Measurements from ENCODE around the gene ZNF331.

Gene ZNF331

GRCh38 chr19:53576941-53577653 is 39.2 kb downstream of the ZNF331 start:
- no peak overlapping the region for H3K4me3 ChIP-seq (ENCODE audit: low read depth, low read length)
- H3K27ac ChIP-seq (ENCODE audit: low read depth, low read length) = no peak overlapping the region
- H3K9me3 ChIP-seq (ENCODE audit: control insufficient read depth, insufficient read depth, low read length) = peaks cover 24% of the 10 kb centered on the region
- no peaks in the 10 kb centered on the region for H3K27me3 ChIP-seq (ENCODE audit: control insufficient read depth, insufficient read depth, low read length)
- no peak overlapping the region for H3K9ac ChIP-seq (ENCODE audit: low read depth, low read length)
- no peaks in the 10 kb centered on the region; the same call in 1 of the 2 replicates for H3K4me1 ChIP-seq (ENCODE audit: control insufficient read depth, insufficient read depth, low read length)
- H3K36me3 ChIP-seq (ENCODE audit: control insufficient read depth, insufficient read depth, low read length) = peaks cover 75% of the 10 kb centered on the region

GRCh38 chr19:53577968-53578367 is 40.0 kb downstream of the ZNF331 start:
- H3K4me3 ChIP-seq (ENCODE audit: low read depth, low read length) = no peak overlapping the region
- peaks cover 67% of the 10 kb centered on the region for H3K36me3 ChIP-seq (ENCODE audit: control insufficient read depth, insufficient read depth, low read length)
- H3K4me1 ChIP-seq (ENCODE audit: control insufficient read depth, insufficient read depth, low read length) = no peaks in the 10 kb centered on the region; the same call in 1 of the 2 replicates
- H3K27ac ChIP-seq (ENCODE audit: low read depth, low read length) = no peak overlapping the region
- no peak overlapping the region for H3K9ac ChIP-seq (ENCODE audit: low read depth, low read length)
- no peaks in the 10 kb centered on the region for H3K27me3 ChIP-seq (ENCODE audit: control insufficient read depth, insufficient read depth, low read length)
- H3K9me3 ChIP-seq (ENCODE audit: control insufficient read depth, insufficient read depth, low read length) = peaks cover 24% of the 10 kb centered on the region

- Histone ChIP-seq H3K4me1 (ENCODE audit: control insufficient read depth, insufficient read depth, low read length) (no peaks in the 10 kb centered on the region; the same call in 1 of the 2 replicates), H3K27ac (ENCODE audit: low read depth, low read length) (no peak overlapping the region), H3K36me3 (ENCODE audit: control insufficient read depth, insufficient read depth, low read length) (peaks cover 53% of the 10 kb centered on the region), H3K4me3 (ENCODE audit: low read depth, low read length) (no peak overlapping the region), H3K27me3 (ENCODE audit: control insufficient read depth, insufficient read depth, low read length) (no peaks in the 10 kb centered on the region), H3K9me3 (ENCODE audit: control insufficient read depth, insufficient read depth, low read length) (peaks cover 21% of the 10 kb centered on the region), H3K9ac (ENCODE audit: low read depth, low read length) (no peak overlapping the region)
Observed at GRCh38 chr19:53579518-53579917, 41.6 kb downstream of the ZNF331 start.

- Histone ChIP-seq H3K4me3 (ENCODE audit: low read depth, low read length) (no peak overlapping the region), H3K36me3 (ENCODE audit: control insufficient read depth, insufficient read depth, low read length) (peaks cover 39% of the 10 kb centered on the region), H3K27ac (ENCODE audit: low read depth, low read length) (peak overlapping the region; percentile 12), H3K4me1 (ENCODE audit: control insufficient read depth, insufficient read depth, low read length) (no peaks in the 10 kb centered on the region; the same call in 1 of the 2 replicates), H3K27me3 (ENCODE audit: control insufficient read depth, insufficient read depth, low read length) (no peaks in the 10 kb centered on the region), H3K9ac (ENCODE audit: low read depth, low read length) (no peak overlapping the region), H3K9me3 (ENCODE audit: control insufficient read depth, insufficient read depth, low read length) (peaks cover 19% of the 10 kb centered on the region)
Observed at GRCh38 chr19:53580871-53581835, 43.2 kb downstream of the ZNF331 start.

- Histone ChIP-seq H3K27me3 (ENCODE audit: control insufficient read depth, insufficient read depth, low read length) (no peaks in the 10 kb centered on the region), H3K36me3 (ENCODE audit: control insufficient read depth, insufficient read depth, low read length) (peaks cover 32% of the 10 kb centered on the region), H3K4me3 (ENCODE audit: low read depth, low read length) (no peak overlapping the region), H3K9me3 (ENCODE audit: control insufficient read depth, insufficient read depth, low read length) (peaks cover 12% of the 10 kb centered on the region), H3K4me1 (ENCODE audit: control insufficient read depth, insufficient read depth, low read length) (no peaks in the 10 kb centered on the region; the same call in 1 of the 2 replicates), H3K27ac (ENCODE audit: low read depth, low read length) (peak overlapping the region; percentile 12), H3K9ac (ENCODE audit: low read depth, low read length) (no peak overlapping the region)
Observed at GRCh38 chr19:53581871-53582279, 43.9 kb downstream of the ZNF331 start.

- Histone ChIP-seq H3K27ac (ENCODE audit: low read depth, low read length) (no peak overlapping the region), H3K9me3 (ENCODE audit: control insufficient read depth, insufficient read depth, low read length) (no peaks in the 10 kb centered on the region), H3K4me1 (ENCODE audit: control insufficient read depth, insufficient read depth, low read length) (no peaks in the 10 kb centered on the region; the same call in 1 of the 2 replicates), H3K36me3 (ENCODE audit: control insufficient read depth, insufficient read depth, low read length) (peaks cover 19% of the 10 kb centered on the region), H3K9ac (ENCODE audit: low read depth, low read length) (no peak overlapping the region), H3K4me3 (ENCODE audit: low read depth, low read length) (no peak overlapping the region), H3K27me3 (ENCODE audit: control insufficient read depth, insufficient read depth, low read length) (no peaks in the 10 kb centered on the region)
Observed at GRCh38 chr19:53583181-53583580, 45.2 kb downstream of the ZNF331 start.

GRCh38 chr19:53586277-53586691 is 48.3 kb downstream of the ZNF331 start:
- Histone ChIP-seq H3K9ac (ENCODE audit: low read depth, low read length) (no peak overlapping the region), H3K27me3 (ENCODE audit: control insufficient read depth, insufficient read depth, low read length) (no peaks in the 10 kb centered on the region), H3K9me3 (ENCODE audit: control insufficient read depth, insufficient read depth, low read length) (no peaks in the 10 kb centered on the region), H3K27ac (ENCODE audit: low read depth, low read length) (no peak overlapping the region), H3K36me3 (ENCODE audit: control insufficient read depth, insufficient read depth, low read length) (no peaks in the 10 kb centered on the region), H3K4me1 (ENCODE audit: control insufficient read depth, insufficient read depth, low read length) (no peaks in the 10 kb centered on the region; the same call in 1 of the 2 replicates), H3K4me3 (ENCODE audit: low read depth, low read length) (no peak overlapping the region)

GRCh38 chr19:53594811-53595509 is 57.0 kb downstream of the ZNF331 start:
- H3K4me1 ChIP-seq (ENCODE audit: control insufficient read depth, insufficient read depth, low read length) = peaks cover 22% of the 10 kb centered on the region
- H3K4me3 ChIP-seq (ENCODE audit: low read depth, low read length) = no peak overlapping the region
- no peaks in the 10 kb centered on the region for H3K9me3 ChIP-seq (ENCODE audit: control insufficient read depth, insufficient read depth, low read length)
- no peaks in the 10 kb centered on the region for H3K27me3 ChIP-seq (ENCODE audit: control insufficient read depth, insufficient read depth, low read length)
- no peaks in the 10 kb centered on the region for H3K36me3 ChIP-seq (ENCODE audit: control insufficient read depth, insufficient read depth, low read length)
- peak overlapping the region; percentile 88 for H3K9ac ChIP-seq (ENCODE audit: low read depth, low read length)
- peak overlapping the region; percentile 100 for H3K27ac ChIP-seq (ENCODE audit: low read depth, low read length)

GRCh38 chr19:53595510-53595867 is 57.5 kb downstream of the ZNF331 start:
- peak overlapping the region; percentile 100 for H3K27ac ChIP-seq (ENCODE audit: low read depth, low read length)
- H3K36me3 ChIP-seq (ENCODE audit: control insufficient read depth, insufficient read depth, low read length) = no peaks in the 10 kb centered on the region
- H3K4me1 ChIP-seq (ENCODE audit: control insufficient read depth, insufficient read depth, low read length) = peaks cover 22% of the 10 kb centered on the region
- no peaks in the 10 kb centered on the region for H3K9me3 ChIP-seq (ENCODE audit: control insufficient read depth, insufficient read depth, low read length)
- peak overlapping the region; percentile 88 for H3K9ac ChIP-seq (ENCODE audit: low read depth, low read length)
- H3K27me3 ChIP-seq (ENCODE audit: control insufficient read depth, insufficient read depth, low read length) = no peaks in the 10 kb centered on the region
- no peak overlapping the region for H3K4me3 ChIP-seq (ENCODE audit: low read depth, low read length)

- Histone ChIP-seq H3K36me3 (ENCODE audit: control insufficient read depth, insufficient read depth, low read length) (no peaks in the 10 kb centered on the region), H3K4me1 (ENCODE audit: control insufficient read depth, insufficient read depth, low read length) (peaks cover 22% of the 10 kb centered on the region), H3K27ac (ENCODE audit: low read depth, low read length) (peak overlapping the region; percentile 100), H3K4me3 (ENCODE audit: low read depth, low read length) (no peak overlapping the region; the same call in 1 of the 2 replicates), H3K9ac (ENCODE audit: low read depth, low read length) (peak overlapping the region; percentile 88), H3K9me3 (ENCODE audit: control insufficient read depth, insufficient read depth, low read length) (no peaks in the 10 kb centered on the region), H3K27me3 (ENCODE audit: control insufficient read depth, insufficient read depth, low read length) (no peaks in the 10 kb centered on the region)
Observed at GRCh38 chr19:53596056-53596455, 58.1 kb downstream of the ZNF331 start.

All from HUES48 (cell line).